HL-60 (cell line): ENCODE measurements around the gene SLC39A5.
"Not testable (repeated sequence)": the region's sequence is repeated elsewhere in the genome, so short reads cannot be mapped to it uniquely, and the experiment has no call there.

Experiments
- DNase-seq, 2 experiments: peaks; one replicate each; pipeline ENCODE4 v3.0.0-alpha.2; 2010 to 2020; ENCODE audit warnings: low read depth in 1 of 2, low spot score in 1 of 2
- H3K27ac ChIP-seq: fragments of 250-450 bp; sonication (Bioruptor Pico); replicated peaks from 2 replicates; pipeline ENCODE4 v1.5.1; 2020; ENCODE audit warnings: mild to moderate bottlenecking, moderate library complexity
- H3K27me3 ChIP-seq: fragments of 250-450 bp; sonication (Bioruptor Pico); 2 replicates; pipeline ENCODE4 v1.5.1; 2021; ENCODE audit warnings: mild to moderate bottlenecking, moderate library complexity; ENCODE audit not compliant: insufficient read depth, poor library complexity, severe bottlenecking
- H3K4me3 ChIP-seq: replicated peaks from 2 replicates; pipeline ENCODE4 v1.5.1; 2011; ENCODE audit warnings: mild to moderate bottlenecking, control low read depth, low read length; ENCODE audit not compliant: insufficient read depth
- CTCF ChIP-seq: IDR thresholded peaks from one replicate; pipeline ENCODE4 v1.5.1; 2011; ENCODE audit warnings: low read length, control low read depth, inconsistent platforms; ENCODE audit not compliant: insufficient read depth
- GABPA ChIP-seq: IDR thresholded peaks from 2 replicates; pipeline ENCODE4 v1.6.1; 2012; ENCODE audit warnings: low read depth
- POLR2AphosphoS5 ChIP-seq: IDR thresholded peaks from 2 replicates; pipeline ENCODE4 v1.6.1; 2012; ENCODE audit warnings: low read depth
- REST ChIP-seq: IDR thresholded peaks from 2 replicates; pipeline ENCODE4 v1.6.1; 2012; ENCODE audit warnings: low read depth; ENCODE audit not compliant: insufficient replicate concordance
- SPI1 ChIP-seq: IDR thresholded peaks from 2 replicates; pipeline ENCODE4 v1.6.1; 2012; ENCODE audit warnings: low read depth, mild to moderate bottlenecking, borderline replicate concordance

The SLC39A5 gene

GRCh38 chr12:56271031-56271430, 41.2 kb downstream of the SLC39A5 start:
- no peak for DNase-seq
- Histone ChIP-seq H3K4me3 (no peak overlapping the region), H3K27me3 (no peaks in the 10 kb centered on the region), H3K27ac (no peak overlapping the region)
- peak; percentile 33 for TF ChIP-seq CTCF
- TF ChIP-seq SPI1 = no peak

- DNase-seq, H3K27ac ChIP-seq, H3K27me3 ChIP-seq, H3K4me3 ChIP-seq: not testable (repeated sequence)
Measured at GRCh38 chr12:56272468-56272867, 42.6 kb downstream of the SLC39A5 start.

GRCh38 chr12:56274299-56274698, 44.4 kb downstream of the SLC39A5 start:
- H3K4me3 ChIP-seq = no peak overlapping the region
- TF ChIP-seq SPI1 = no peak
- TF ChIP-seq REST = no peak
- TF ChIP-seq GABPA = no peak
- TF ChIP-seq POLR2AphosphoS5 = no peak
- no peak for TF ChIP-seq CTCF
- H3K27ac ChIP-seq = no peak overlapping the region
- no peaks in the 10 kb centered on the region for H3K27me3 ChIP-seq
- DNase-seq = no peak

- no peak for DNase-seq
- Histone ChIP-seq H3K4me3 (no peak overlapping the region), H3K27ac (no peak overlapping the region), H3K27me3 (no peaks in the 10 kb centered on the region)
- no peak for TF ChIP-seq SPI1
- TF ChIP-seq CTCF = no peak
- TF ChIP-seq POLR2AphosphoS5 = no peak
- TF ChIP-seq GABPA = no peak
- TF ChIP-seq REST = no peak
Measured at GRCh38 chr12:56278905-56279304, 49.1 kb downstream of the SLC39A5 start.
